ENCODE results near the gene ANKHD1. TPM values are rescaled to one million over a fixed set of nuclear protein-coding genes. Genes with fewer than 3 reads are reported as not detected.

Gene ANKHD1
- total RNA-seq, 2 experiments from 2014 or later = 90.6 to 143 TPM

- H4K20me1 ChIP-seq (ENCODE audit: insufficient read depth, low read length) = no peaks in the 10 kb centered on the region
- BruUV-seq (replicated peaks) = no TSS peak
- no peaks in the 10 kb centered on the region; the same call in 1 of the 2 replicates for H3K9me3 ChIP-seq (ENCODE audit: low read length)
- no peaks in the 10 kb centered on the region for H3K9me2 ChIP-seq (ENCODE audit: insufficient read depth, low read length)
- TF ChIP-seq EZH2phosphoT487 (IDR thresholded peaks at IDR 0.05; ENCODE audit: borderline replicate concordance, low read depth, low read length) (no peak), CTCF (conservative IDR thresholded peaks at IDR 0.05; ENCODE audit: low read length) (no peak)
- no peak overlapping the region for H3K4me2 ChIP-seq (ENCODE audit: low read length)
- no peak for DNase-seq (ENCODE audit: low spot score)
- no peaks in the 10 kb centered on the region for H3K4me1 ChIP-seq (ENCODE audit: insufficient read depth, low read length, poor library complexity, severe bottlenecking)
- ChIA-PET CTCF (ENCODE audit: unreplicated experiment) (no interaction called here), POLR2A (no interaction called here)
- H3K36me3 ChIP-seq (ENCODE audit: insufficient read depth, low read length) = no peaks in the 10 kb centered on the region
- no peak overlapping the region for H3K27ac ChIP-seq (ENCODE audit: low read depth, low read length, poor library complexity, severe bottlenecking)
- H3K4me3 ChIP-seq (ENCODE audit: low read depth, low read length, poor library complexity, severe bottlenecking) = no peak overlapping the region
- no peak overlapping the region for H2AFZ ChIP-seq (ENCODE audit: low read length)
- H3K79me2 ChIP-seq (ENCODE audit: insufficient read depth, low read depth, low read length) = no peaks in the 10 kb centered on the region
- intact Hi-C loops (cut with micrococcal nuclease; ENCODE audit: unreplicated experiment) = no loop called here
Measured at GRCh38 chr5:140587495-140587894, 185.9 kb downstream of the ANKHD1 start.

GRCh38 chr5:140588311-140589070, 186.9 kb downstream of the ANKHD1 start:
- no TSS peak for BruUV-seq (replicated peaks)
- ChIA-PET CTCF (ENCODE audit: unreplicated experiment) (interaction anchor here (0.7 kb wide), 1 partner anchor 476 kb away, joined by 3 read pairs; no protein-coding TSS in a partner anchor), POLR2A (interaction anchor here (1.5 kb wide), 1 partner anchor 11 kb away, joined by 5 read pairs; no protein-coding TSS in a partner anchor)
- no peak overlapping the region for H3K4me3 ChIP-seq (ENCODE audit: low read depth, low read length, poor library complexity, severe bottlenecking)
- no peaks in the 10 kb centered on the region; the same call in 1 of the 2 replicates for H3K9me3 ChIP-seq (ENCODE audit: low read length)
- H3K9me2 ChIP-seq (ENCODE audit: insufficient read depth, low read length) = no peaks in the 10 kb centered on the region
- no peaks in the 10 kb centered on the region for H3K36me3 ChIP-seq (ENCODE audit: insufficient read depth, low read length)
- no peak for TF ChIP-seq EZH2phosphoT487 (IDR thresholded peaks at IDR 0.05; ENCODE audit: borderline replicate concordance, low read depth, low read length)
- no peak for TF ChIP-seq CTCF (conservative IDR thresholded peaks at IDR 0.05; ENCODE audit: low read length)
- no peaks in the 10 kb centered on the region for H3K79me2 ChIP-seq (ENCODE audit: insufficient read depth, low read depth, low read length)
- intact Hi-C loops (cut with micrococcal nuclease; ENCODE audit: unreplicated experiment) = no loop called here
- DNase-seq (ENCODE audit: low spot score) = no peak
- no peak overlapping the region for H3K27ac ChIP-seq (ENCODE audit: low read depth, low read length, poor library complexity, severe bottlenecking)
- H3K4me1 ChIP-seq (ENCODE audit: insufficient read depth, low read length, poor library complexity, severe bottlenecking) = no peaks in the 10 kb centered on the region
- no peak overlapping the region for H2AFZ ChIP-seq (ENCODE audit: low read length)
- H3K4me2 ChIP-seq (ENCODE audit: low read length) = no peak overlapping the region
- no peaks in the 10 kb centered on the region for H4K20me1 ChIP-seq (ENCODE audit: insufficient read depth, low read length)

Small RNA genes within 50 kb of the gene (microRNA-seq; reads per million reads assigned to microRNA genes)
- gene MIR6831 (ENCODE audit: borderline replicate concordance) = not detected

Small RNA genes within 50 kb of the gene (small RNA-seq; reads per million reads assigned to genes)
- gene RF00279 = 1.0 reads per million, percentile 51 among the genes with 10 or more reads in this experiment
- not detected for gene RF00443
- gene RNU4-14P = 0.16 reads per million

Other genes with a start within 250 kb of the ANKHD1 start
- gene CYSTM1, start 226.6 kb upstream of the ANKHD1 start, total RNA-seq (2014; rRNA removed; shearing (Covaris generic)) = 11.4 and 36.7 TPM in 2 replicates
- 21.4 and 23.8 TPM in 2 replicates for gene CYSTM1, start 226.6 kb upstream of the ANKHD1 start, total RNA-seq (2022)
- 36.6 and 51.3 TPM in 2 replicates for gene PFDN1, start 98.7 kb upstream of the ANKHD1 start, total RNA-seq (2014; rRNA removed; shearing (Covaris generic))
- gene PFDN1, start 98.7 kb upstream of the ANKHD1 start, total RNA-seq (2022) = 73.9 and 82.1 TPM in 2 replicates
- gene HBEGF, start 55.2 kb upstream of the ANKHD1 start, total RNA-seq (2014; rRNA removed; shearing (Covaris generic)) = 4.7 and 5.6 TPM in 2 replicates
- gene HBEGF, start 55.2 kb upstream of the ANKHD1 start, total RNA-seq (2022) = 20.2 and 30.9 TPM in 2 replicates
- gene SLC4A9, start 41.6 kb upstream of the ANKHD1 start, total RNA-seq (2014; rRNA removed; shearing (Covaris generic)) = 0.05 and 0.22 TPM in 2 replicates
- gene SLC4A9, start 41.6 kb upstream of the ANKHD1 start, total RNA-seq (2022) = 2.6 and 5.1 TPM in 2 replicates
- 0.98 TPM in 1 of 2 replicates, not detected in the other for gene EIF4EBP3, start 145.8 kb downstream of the ANKHD1 start, total RNA-seq (2014; rRNA removed; shearing (Covaris generic))
- gene EIF4EBP3, start 145.8 kb downstream of the ANKHD1 start, total RNA-seq (2022) = 7.9 and 8.3 TPM in 2 replicates
- 18.8 and 19.1 TPM in 2 replicates for gene SRA1, start 155.6 kb downstream of the ANKHD1 start, total RNA-seq (2014; rRNA removed; shearing (Covaris generic))
- 21.3 and 24.5 TPM in 2 replicates for gene SRA1, start 155.6 kb downstream of the ANKHD1 start, total RNA-seq (2022)
- 22.7 and 37.9 TPM in 2 replicates for gene APBB3, start 162.8 kb downstream of the ANKHD1 start, total RNA-seq (2014; rRNA removed; shearing (Covaris generic))
- 32.1 and 32.2 TPM in 2 replicates for gene APBB3, start 162.8 kb downstream of the ANKHD1 start, total RNA-seq (2022)
- 19.6 and 29.1 TPM in 2 replicates for gene SLC35A4, start 163.0 kb downstream of the ANKHD1 start, total RNA-seq (2014; rRNA removed; shearing (Covaris generic))
- gene SLC35A4, start 163.0 kb downstream of the ANKHD1 start, total RNA-seq (2022) = 48.7 TPM in 2 replicates
- gene CD14, start 231.3 kb downstream of the ANKHD1 start, total RNA-seq (2014; rRNA removed; shearing (Covaris generic)) = 0.54 and 1.0 TPM in 2 replicates
- gene CD14, start 231.3 kb downstream of the ANKHD1 start, total RNA-seq (2022) = 0.52 and 0.76 TPM in 2 replicates
- 15.4 and 26.9 TPM in 2 replicates for gene TMCO6, start 237.6 kb downstream of the ANKHD1 start, total RNA-seq (2014; rRNA removed; shearing (Covaris generic))
- 36.8 and 38.8 TPM in 2 replicates for gene TMCO6, start 237.6 kb downstream of the ANKHD1 start, total RNA-seq (2022)
- gene NDUFA2, start 245.8 kb downstream of the ANKHD1 start, total RNA-seq (2014; rRNA removed; shearing (Covaris generic)) = 107 and 166 TPM in 2 replicates
- gene NDUFA2, start 245.8 kb downstream of the ANKHD1 start, total RNA-seq (2022) = 63.4 and 70.3 TPM in 2 replicates
- 64.4 and 83.7 TPM in 2 replicates for gene IK, start 246.0 kb downstream of the ANKHD1 start, total RNA-seq (2014; rRNA removed; shearing (Covaris generic))
- gene IK, start 246.0 kb downstream of the ANKHD1 start, total RNA-seq (2022) = 90.4 and 99.3 TPM in 2 replicates

Data from OCI-LY7 (cell line).